ENCODE measurements around the gene RNASE4. TPM values are rescaled to one million over a fixed set of nuclear protein-coding genes. Genes with fewer than 3 reads are reported as not detected.

The RNASE4 gene
- total RNA-seq, 1 experiment from 2014 or later, result 3.3 TPM

DNA sequence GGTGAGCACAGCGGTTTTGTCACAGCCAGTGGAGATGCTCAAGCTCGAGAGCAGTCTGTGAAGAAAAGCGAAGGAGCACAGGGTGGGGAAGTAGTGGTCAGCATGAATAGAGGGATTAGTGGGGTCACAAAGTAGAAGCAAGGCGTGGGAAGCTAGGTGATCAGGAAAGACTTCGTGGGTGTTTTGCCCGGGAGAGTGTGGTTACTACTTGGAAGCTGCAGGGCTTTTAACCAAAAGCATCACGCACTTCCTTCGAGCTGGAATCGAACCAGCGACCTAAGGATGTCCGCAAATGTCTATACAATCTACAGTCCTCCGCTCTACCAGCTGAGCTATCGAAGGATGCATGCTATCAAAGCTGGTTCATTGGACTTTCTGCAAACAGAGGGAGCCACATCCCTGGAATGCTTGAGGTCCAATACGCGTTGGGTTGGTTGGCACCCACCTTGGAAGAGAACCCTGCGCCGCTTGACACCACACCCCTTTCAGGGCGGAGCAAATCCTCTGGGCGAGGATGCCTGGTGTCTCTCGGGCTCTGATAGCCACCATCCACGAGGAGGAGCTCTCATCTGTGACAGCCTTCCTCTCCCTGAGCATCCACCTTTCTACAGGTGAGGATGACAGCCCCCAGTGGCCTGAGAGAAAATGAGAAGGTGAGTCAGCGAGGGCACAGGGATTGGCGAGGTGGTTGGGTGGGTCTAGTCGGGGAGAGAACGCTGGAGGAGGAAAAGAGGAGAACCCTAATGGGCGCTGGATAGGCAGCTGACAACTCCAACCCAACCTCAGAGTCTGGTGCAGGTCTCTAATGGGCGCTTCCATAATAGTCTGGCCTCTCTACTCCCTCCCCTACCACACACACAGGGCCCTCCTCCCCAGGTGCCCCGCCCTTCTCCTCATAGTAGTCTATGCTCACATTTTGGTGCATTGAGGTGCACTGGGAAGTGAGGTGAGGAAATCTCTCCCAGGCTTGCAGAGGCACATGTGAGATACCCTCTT is 26.8 kb upstream of the RNASE4 start:
- Histone ChIP-seq H3K27me3 (ENCODE audit: control insufficient read depth, insufficient read depth, low read length) (no peaks in the 10 kb centered on the region), H3K27ac (ENCODE audit: low read length) (no peak overlapping the region), H3K4me3 (ENCODE audit: low read depth in 2 of 2, low read length in 2 of 2) (peak overlapping the region in 1 of 2 experiments; percentile 28; a peak in 2 of 4 replicates), H3K9me3 (ENCODE audit: control insufficient read depth, insufficient read depth, low read depth, low read length) (no peaks in the 10 kb centered on the region), H3K4me1 (ENCODE audit: control insufficient read depth, insufficient read depth, low read length) (no peaks in the 10 kb centered on the region; the same call in 1 of the 2 replicates), H3K36me3 (ENCODE audit: control insufficient read depth, insufficient read depth, low read length) (no peaks in the 10 kb centered on the region)
- in situ Hi-C loops (cut with HindIII; ENCODE audit: low pct_unique_long_range_greater_than_20kb, low sequenced_read_pairs), result no loop called here
- no TSS peak for BruUV-seq (replicated peaks)
- ChIA-PET CTCF (interaction anchor here (0.8 to 1.0 kb wide), 2 partner anchors 34 to 38 kb away, joined by 4 read pairs; no protein-coding TSS in a partner anchor), POLR2A (interaction anchor here (0.5 kb wide), 1 partner anchor 209 kb away, joined by 9 read pairs; no protein-coding TSS in a partner anchor)
- peak; percentile 86 for ATAC-seq
- peak; percentile 80 for DNase-seq (ENCODE audit: low read depth, low spot score)
- intact Hi-C loops (cut with micrococcal nuclease; ENCODE audit: unreplicated experiment), result loop anchor here (5.0 kb wide), 1 partner anchor 35 kb away; no protein-coding TSS in a partner anchor
- no peak for TF ChIP-seq TCF7L2 (IDR thresholded peaks at IDR 0.05; ENCODE audit: low read depth, low read length)
- TF ChIP-seq SIN3A (IDR thresholded peaks at IDR 0.05; ENCODE audit: borderline replicate concordance, insufficient read depth, low read depth, low read length), result no peak
- TF ChIP-seq, protein P1, sequence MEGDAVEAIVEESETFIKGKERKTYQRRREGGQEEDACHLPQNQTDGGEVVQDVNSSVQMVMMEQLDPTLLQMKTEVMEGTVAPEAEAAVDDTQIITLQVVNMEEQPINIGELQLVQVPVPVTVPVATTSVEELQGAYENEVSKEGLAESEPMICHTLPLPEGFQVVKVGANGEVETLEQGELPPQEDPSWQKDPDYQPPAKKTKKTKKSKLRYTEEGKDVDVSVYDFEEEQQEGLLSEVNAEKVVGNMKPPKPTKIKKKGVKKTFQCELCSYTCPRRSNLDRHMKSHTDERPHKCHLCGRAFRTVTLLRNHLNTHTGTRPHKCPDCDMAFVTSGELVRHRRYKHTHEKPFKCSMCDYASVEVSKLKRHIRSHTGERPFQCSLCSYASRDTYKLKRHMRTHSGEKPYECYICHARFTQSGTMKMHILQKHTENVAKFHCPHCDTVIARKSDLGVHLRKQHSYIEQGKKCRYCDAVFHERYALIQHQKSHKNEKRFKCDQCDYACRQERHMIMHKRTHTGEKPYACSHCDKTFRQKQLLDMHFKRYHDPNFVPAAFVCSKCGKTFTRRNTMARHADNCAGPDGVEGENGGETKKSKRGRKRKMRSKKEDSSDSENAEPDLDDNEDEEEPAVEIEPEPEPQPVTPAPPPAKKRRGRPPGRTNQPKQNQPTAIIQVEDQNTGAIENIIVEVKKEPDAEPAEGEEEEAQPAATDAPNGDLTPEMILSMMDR (IDR thresholded peaks at IDR 0.05), result peak; percentile 59
- TF ChIP-seq, protein P2, sequence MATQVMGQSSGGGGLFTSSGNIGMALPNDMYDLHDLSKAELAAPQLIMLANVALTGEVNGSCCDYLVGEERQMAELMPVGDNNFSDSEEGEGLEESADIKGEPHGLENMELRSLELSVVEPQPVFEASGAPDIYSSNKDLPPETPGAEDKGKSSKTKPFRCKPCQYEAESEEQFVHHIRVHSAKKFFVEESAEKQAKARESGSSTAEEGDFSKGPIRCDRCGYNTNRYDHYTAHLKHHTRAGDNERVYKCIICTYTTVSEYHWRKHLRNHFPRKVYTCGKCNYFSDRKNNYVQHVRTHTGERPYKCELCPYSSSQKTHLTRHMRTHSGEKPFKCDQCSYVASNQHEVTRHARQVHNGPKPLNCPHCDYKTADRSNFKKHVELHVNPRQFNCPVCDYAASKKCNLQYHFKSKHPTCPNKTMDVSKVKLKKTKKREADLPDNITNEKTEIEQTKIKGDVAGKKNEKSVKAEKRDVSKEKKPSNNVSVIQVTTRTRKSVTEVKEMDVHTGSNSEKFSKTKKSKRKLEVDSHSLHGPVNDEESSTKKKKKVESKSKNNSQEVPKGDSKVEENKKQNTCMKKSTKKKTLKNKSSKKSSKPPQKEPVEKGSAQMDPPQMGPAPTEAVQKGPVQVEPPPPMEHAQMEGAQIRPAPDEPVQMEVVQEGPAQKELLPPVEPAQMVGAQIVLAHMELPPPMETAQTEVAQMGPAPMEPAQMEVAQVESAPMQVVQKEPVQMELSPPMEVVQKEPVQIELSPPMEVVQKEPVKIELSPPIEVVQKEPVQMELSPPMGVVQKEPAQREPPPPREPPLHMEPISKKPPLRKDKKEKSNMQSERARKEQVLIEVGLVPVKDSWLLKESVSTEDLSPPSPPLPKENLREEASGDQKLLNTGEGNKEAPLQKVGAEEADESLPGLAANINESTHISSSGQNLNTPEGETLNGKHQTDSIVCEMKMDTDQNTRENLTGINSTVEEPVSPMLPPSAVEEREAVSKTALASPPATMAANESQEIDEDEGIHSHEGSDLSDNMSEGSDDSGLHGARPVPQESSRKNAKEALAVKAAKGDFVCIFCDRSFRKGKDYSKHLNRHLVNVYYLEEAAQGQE (IDR thresholded peaks at IDR 0.05; ENCODE audit: insufficient read depth in 1 of 2, low read depth in 2 of 2, low read length in 1 of 2), result no peak

GRCh38 chr14:20658246-20658645 is 26.1 kb upstream of the RNASE4 start:
- BruUV-seq (replicated peaks), result no TSS peak
- POLR2A ChIA-PET, result no interaction called here
- no peak for ATAC-seq

More at GRCh38 chr14:20658246-20658645, 26.1 kb upstream of the RNASE4 start:
- no peak overlapping the region for H3K27ac ChIP-seq (ENCODE audit: low read length)
- H3K9me3 ChIP-seq (ENCODE audit: control insufficient read depth, insufficient read depth, low read depth, low read length), result no peaks in the 10 kb centered on the region
- H3K36me3 ChIP-seq (ENCODE audit: control insufficient read depth, insufficient read depth, low read length), result no peaks in the 10 kb centered on the region
- intact Hi-C loops (cut with micrococcal nuclease; ENCODE audit: unreplicated experiment) (loop anchor here (5.0 kb wide), 1 partner anchor 34 kb away; no protein-coding TSS in a partner anchor), in situ Hi-C loops (cut with HindIII; ENCODE audit: low pct_unique_long_range_greater_than_20kb, low sequenced_read_pairs) (no loop called here)
- H3K4me1 ChIP-seq (ENCODE audit: control insufficient read depth, insufficient read depth, low read length), result no peaks in the 10 kb centered on the region; the same call in 1 of the 2 replicates
- H3K27me3 ChIP-seq (ENCODE audit: control insufficient read depth, insufficient read depth, low read length), result no peaks in the 10 kb centered on the region
- no peak overlapping the region for H3K4me3 ChIP-seq (ENCODE audit: low read depth in 2 of 2, low read length in 2 of 2)
- TF ChIP-seq POLR2AphosphoS5 (IDR thresholded peaks at IDR 0.05; ENCODE audit: low read depth, low read length) (no peak), TCF7L2 (IDR thresholded peaks at IDR 0.05; ENCODE audit: low read depth, low read length) (no peak)
- no peak for DNase-seq (ENCODE audit: low read depth, low spot score)
- CTCF ChIA-PET, result interaction anchor here (0.8 kb wide), 1 partner anchor 39 kb away, joined by 4 read pairs; no protein-coding TSS in a partner anchor

All from Panc1 (cell line).